ENCODE measurements around the gene TMEM62. TPM values are rescaled to one million over a fixed set of nuclear protein-coding genes. Genes with fewer than 3 reads are reported as not detected.

Gene TMEM62
- total RNA-seq, 2 donors from 2014 or later, result 16.1 to 71.9 TPM

DNA sequence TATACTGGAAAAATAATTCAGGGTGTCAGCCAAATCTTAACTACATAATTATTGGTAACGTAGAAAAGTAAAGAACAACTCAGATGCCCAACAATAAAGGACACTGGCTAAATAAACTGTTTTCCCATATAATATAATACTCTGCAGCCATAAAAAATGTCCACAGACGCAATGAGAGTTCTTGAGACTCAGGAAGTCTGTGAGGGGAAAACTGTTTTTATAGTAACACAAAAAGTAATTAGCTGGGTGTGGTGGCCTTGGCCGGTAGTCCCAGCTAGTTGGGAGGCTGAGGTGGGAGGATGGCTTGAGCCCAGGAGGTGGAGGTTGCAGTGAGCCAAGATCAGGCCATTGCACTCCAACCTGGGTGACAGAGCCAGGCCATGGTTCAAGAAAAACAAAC, 22.0 kb upstream of the TMEM62 start:
- DNase-seq (no peak), ATAC-seq (no peak)
- Histone ChIP-seq H3K36me3 (replicated peaks in 1 of 2; ENCODE audit: insufficient read depth in 1 of 2, low read depth in 2 of 2) (no peaks in the 10 kb centered on the region), H3K9me3 (no peaks in the 10 kb centered on the region), H3K27ac (no peak overlapping the region), H3K4me3 (no peak overlapping the region), H3K27me3 (no peaks in the 10 kb centered on the region), H3K4me1 (no peaks in the 10 kb centered on the region)
- intact Hi-C loops (cut with DNase I), result no loop called here
- TF ChIP-seq POLR2A (IDR thresholded peaks at IDR 0.05), result no peak
- TF ChIP-seq, protein P1, sequence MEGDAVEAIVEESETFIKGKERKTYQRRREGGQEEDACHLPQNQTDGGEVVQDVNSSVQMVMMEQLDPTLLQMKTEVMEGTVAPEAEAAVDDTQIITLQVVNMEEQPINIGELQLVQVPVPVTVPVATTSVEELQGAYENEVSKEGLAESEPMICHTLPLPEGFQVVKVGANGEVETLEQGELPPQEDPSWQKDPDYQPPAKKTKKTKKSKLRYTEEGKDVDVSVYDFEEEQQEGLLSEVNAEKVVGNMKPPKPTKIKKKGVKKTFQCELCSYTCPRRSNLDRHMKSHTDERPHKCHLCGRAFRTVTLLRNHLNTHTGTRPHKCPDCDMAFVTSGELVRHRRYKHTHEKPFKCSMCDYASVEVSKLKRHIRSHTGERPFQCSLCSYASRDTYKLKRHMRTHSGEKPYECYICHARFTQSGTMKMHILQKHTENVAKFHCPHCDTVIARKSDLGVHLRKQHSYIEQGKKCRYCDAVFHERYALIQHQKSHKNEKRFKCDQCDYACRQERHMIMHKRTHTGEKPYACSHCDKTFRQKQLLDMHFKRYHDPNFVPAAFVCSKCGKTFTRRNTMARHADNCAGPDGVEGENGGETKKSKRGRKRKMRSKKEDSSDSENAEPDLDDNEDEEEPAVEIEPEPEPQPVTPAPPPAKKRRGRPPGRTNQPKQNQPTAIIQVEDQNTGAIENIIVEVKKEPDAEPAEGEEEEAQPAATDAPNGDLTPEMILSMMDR (IDR thresholded peaks at IDR 0.05), result no peak
- 85 to 87% methylated on average over 3 of the region's 3 CpGs for WGBS, 2 donors

GRCh38 chr15:43118286-43118685, 15.1 kb upstream of the TMEM62 start:
- Histone ChIP-seq H3K4me1 (peaks cover 4% of the 10 kb centered on the region), H3K36me3 (replicated peaks in 1 of 2; ENCODE audit: insufficient read depth in 1 of 2, low read depth in 2 of 2) (no peaks in the 10 kb centered on the region), H3K27me3 (no peaks in the 10 kb centered on the region), H3K4me3 (no peak overlapping the region), H3K9me3 (no peaks in the 10 kb centered on the region), H3K27ac (no peak overlapping the region)
- DNase-seq, result no peak
- no peak for TF ChIP-seq POLR2A (IDR thresholded peaks at IDR 0.05)
- TF ChIP-seq, protein P1 (IDR thresholded peaks at IDR 0.05), result no peak
- intact Hi-C loops (cut with DNase I), result no loop called here
- 31 to 32% methylated on average over 1 of the region's 1 CpG for WGBS, 2 donors
- no peak for ATAC-seq

DNA sequence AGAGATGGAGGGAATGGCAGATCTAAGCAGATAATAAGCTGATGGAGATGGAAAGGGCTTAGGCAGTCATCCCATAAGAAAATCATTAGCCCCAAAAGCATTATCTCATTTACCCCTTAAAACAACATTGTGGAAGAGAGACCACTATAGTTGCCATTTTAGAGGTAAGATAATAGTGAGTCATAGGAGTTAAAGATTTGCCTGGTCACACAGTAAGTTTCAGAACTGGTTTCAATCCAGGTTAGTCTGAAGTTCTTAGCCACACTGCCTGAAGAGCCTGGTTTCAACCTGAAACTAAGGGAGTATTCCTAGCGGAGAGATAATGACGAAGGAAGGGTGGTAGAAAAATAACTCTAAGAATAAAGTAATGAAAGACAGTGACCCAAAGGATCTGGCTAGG, 14.6 kb upstream of the TMEM62 start:
- intact Hi-C loops (cut with DNase I), result no loop called here
- no peak for TF ChIP-seq POLR2A (IDR thresholded peaks at IDR 0.05)
- TF ChIP-seq, protein P1 (IDR thresholded peaks at IDR 0.05), result no peak
- H3K27me3 ChIP-seq, result no peaks in the 10 kb centered on the region
- DNase-seq, result no peak
- WGBS, 2 donors, result 84 to 85% methylated on average over 2 of the region's 2 CpGs
- H3K4me1 ChIP-seq, result peaks cover 4% of the 10 kb centered on the region
- H3K27ac ChIP-seq, result no peak overlapping the region
- H3K36me3 ChIP-seq (replicated peaks in 1 of 2; ENCODE audit: insufficient read depth in 1 of 2, low read depth in 2 of 2), result no peaks in the 10 kb centered on the region
- no peak overlapping the region for H3K4me3 ChIP-seq
- no peaks in the 10 kb centered on the region for H3K9me3 ChIP-seq
- no peak for ATAC-seq

DNA sequence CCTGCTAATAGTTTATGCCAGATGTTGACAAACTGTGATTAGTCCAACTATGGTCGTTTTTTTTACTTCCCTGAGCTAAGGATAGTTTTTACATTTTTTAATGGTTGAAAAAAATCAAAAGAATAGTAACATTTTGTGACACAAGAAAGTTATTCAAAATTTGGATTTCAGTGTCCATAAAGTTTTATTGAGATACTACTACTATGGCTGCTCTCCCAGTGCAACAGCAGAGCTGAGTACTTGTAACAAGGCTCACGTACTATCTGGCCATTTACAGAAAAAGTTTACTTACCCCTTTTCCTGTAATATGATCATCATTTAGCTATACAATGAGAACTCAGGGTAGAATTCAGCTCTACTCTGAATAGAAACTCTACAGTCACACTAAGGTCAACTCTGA, 11.5 kb upstream of the TMEM62 start:
- ATAC-seq (no peak), DNase-seq (no peak)
- H3K27ac ChIP-seq, result no peak overlapping the region
- peaks cover 21% of the 10 kb centered on the region for H3K4me1 ChIP-seq
- intact Hi-C loops (cut with DNase I), result no loop called here
- H3K9me3 ChIP-seq, result no peaks in the 10 kb centered on the region
- no peak overlapping the region for H3K4me3 ChIP-seq
- 48 to 56% methylated on average over 2 of the region's 2 CpGs for WGBS, 2 donors
- no peaks in the 10 kb centered on the region for H3K36me3 ChIP-seq (replicated peaks in 1 of 2; ENCODE audit: insufficient read depth in 1 of 2, low read depth in 2 of 2)
- no peaks in the 10 kb centered on the region for H3K27me3 ChIP-seq
- no peak for TF ChIP-seq POLR2A (IDR thresholded peaks at IDR 0.05)
- TF ChIP-seq, protein P1 (IDR thresholded peaks at IDR 0.05), result no peak

- ATAC-seq, result no peak
- Histone ChIP-seq H3K4me1 (peaks cover 38% of the 10 kb centered on the region), H3K36me3 (replicated peaks in 1 of 2; ENCODE audit: insufficient read depth in 1 of 2, low read depth in 2 of 2) (no peaks in the 10 kb centered on the region), H3K27ac (peak overlapping the region in 2 of 4 donors; percentile 3 to 18), H3K9me3 (peaks cover 0 to 4% (median 0%) of the 10 kb centered on the region in 3 donors), H3K27me3 (no peaks in the 10 kb centered on the region), H3K4me3 (no peak overlapping the region)
- no peak for DNase-seq
- no peak for TF ChIP-seq POLR2A (IDR thresholded peaks at IDR 0.05)
- TF ChIP-seq, protein P1 (IDR thresholded peaks at IDR 0.05), result no peak
- WGBS, 2 donors, result 38 to 60% methylated on average over 3 of the region's 3 CpGs
- intact Hi-C loops (cut with DNase I), result no loop called here
Measured at GRCh38 chr15:43125100-43125661, 8.2 kb upstream of the TMEM62 start.

Measured in body of pancreas (tissue), 4 donors.